ENCODE results near the gene MCF2L.

The MCF2L gene

DNA sequence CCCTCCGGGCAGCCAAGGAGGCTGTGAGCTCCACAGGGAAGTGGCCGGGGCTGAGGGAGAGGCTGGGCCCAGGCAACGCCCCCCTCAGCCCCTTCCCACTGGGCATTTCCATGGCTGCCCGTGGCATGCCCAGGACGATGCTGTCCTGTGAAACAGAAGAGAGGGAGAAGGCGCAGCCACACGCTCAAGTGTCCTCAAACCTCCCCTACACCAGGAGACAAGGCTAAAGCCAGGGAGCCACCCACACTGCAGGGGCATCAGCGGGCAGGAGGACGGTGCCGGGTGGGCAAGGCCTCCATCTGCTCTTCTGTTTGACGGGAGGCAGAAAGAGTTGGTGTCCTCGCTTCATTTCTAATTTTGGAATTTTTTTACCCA, 175.2 kb downstream of the MCF2L start:
- H3K4me3 ChIP-seq (ENCODE audit: low read depth, low read length), result no peak overlapping the region
- TF ChIP-seq, protein P1, sequence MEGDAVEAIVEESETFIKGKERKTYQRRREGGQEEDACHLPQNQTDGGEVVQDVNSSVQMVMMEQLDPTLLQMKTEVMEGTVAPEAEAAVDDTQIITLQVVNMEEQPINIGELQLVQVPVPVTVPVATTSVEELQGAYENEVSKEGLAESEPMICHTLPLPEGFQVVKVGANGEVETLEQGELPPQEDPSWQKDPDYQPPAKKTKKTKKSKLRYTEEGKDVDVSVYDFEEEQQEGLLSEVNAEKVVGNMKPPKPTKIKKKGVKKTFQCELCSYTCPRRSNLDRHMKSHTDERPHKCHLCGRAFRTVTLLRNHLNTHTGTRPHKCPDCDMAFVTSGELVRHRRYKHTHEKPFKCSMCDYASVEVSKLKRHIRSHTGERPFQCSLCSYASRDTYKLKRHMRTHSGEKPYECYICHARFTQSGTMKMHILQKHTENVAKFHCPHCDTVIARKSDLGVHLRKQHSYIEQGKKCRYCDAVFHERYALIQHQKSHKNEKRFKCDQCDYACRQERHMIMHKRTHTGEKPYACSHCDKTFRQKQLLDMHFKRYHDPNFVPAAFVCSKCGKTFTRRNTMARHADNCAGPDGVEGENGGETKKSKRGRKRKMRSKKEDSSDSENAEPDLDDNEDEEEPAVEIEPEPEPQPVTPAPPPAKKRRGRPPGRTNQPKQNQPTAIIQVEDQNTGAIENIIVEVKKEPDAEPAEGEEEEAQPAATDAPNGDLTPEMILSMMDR (IDR thresholded peaks at IDR 0.05; ENCODE audit: low read depth, low read length), result no peak
- no peak for DNase-seq (ENCODE audit: low read depth, low spot score)
- in situ Hi-C loops (cut with HindIII; ENCODE audit: low sequenced_read_pairs), result no loop called here

DNA sequence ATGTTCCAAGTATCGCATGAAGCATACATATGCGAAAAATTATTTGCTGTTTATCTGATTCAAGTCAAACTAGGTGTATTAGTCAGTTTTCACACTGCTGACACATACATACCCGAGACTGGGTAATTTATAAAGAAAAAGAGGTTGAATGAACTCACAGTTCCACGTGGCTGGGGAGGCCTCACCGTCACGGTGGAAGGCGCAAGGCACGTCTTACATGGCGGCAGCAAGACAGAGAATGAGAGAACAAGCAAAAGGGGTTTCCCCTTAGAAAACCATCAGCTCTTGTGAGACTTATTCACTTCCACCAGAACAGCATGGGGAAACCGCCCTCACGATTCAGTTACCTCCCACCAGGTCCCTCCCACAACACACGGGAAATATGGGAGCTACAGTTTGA, 176.5 kb downstream of the MCF2L start:
- H3K4me3 ChIP-seq (ENCODE audit: low read depth, low read length), result no peak overlapping the region
- no peak for DNase-seq (ENCODE audit: low read depth, low spot score)
- in situ Hi-C loops (cut with HindIII; ENCODE audit: low sequenced_read_pairs), result no loop called here
- TF ChIP-seq, protein P1 (IDR thresholded peaks at IDR 0.05; ENCODE audit: low read depth, low read length), result no peak

DNA sequence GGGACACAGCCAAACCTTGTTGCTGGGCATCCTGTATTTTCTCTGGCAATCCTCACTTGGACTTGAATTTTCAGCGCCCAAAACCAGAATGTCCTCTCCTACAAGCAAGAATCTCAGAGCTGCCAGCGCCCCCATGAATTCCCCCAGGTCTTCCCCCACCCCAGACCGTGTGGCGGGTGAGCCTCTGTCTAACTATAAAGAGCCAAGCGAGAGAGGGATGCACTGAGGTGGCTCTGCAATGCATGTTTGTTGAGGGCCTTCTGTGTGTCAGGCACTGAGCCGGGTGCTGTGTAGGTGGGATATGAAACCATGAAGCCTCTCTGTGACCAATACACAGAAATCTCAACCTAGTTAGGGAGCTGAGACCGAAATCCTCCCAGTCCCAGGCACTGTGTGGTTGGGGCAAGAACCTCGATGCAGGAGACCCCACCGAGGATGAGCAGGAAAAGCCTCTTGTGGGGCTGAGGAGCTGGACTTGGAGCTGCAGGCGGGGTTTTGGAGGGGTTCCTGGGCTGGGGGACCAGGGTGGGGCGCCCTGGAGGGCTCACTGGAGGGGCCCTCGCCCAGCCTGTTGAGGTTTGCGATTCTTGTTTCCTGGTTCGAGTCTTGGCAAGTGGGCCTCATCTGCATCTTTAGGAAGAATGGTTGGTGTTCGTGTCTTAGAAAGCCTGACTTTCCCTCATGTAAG, 177.0 kb downstream of the MCF2L start:
- DNase-seq (ENCODE audit: low read depth, low spot score), result no peak
- no peak overlapping the region for H3K4me3 ChIP-seq (ENCODE audit: low read depth, low read length)
- TF ChIP-seq, protein P1 (IDR thresholded peaks at IDR 0.05; ENCODE audit: low read depth, low read length), result no peak
- in situ Hi-C loops (cut with HindIII; ENCODE audit: low sequenced_read_pairs), result no loop called here

DNA sequence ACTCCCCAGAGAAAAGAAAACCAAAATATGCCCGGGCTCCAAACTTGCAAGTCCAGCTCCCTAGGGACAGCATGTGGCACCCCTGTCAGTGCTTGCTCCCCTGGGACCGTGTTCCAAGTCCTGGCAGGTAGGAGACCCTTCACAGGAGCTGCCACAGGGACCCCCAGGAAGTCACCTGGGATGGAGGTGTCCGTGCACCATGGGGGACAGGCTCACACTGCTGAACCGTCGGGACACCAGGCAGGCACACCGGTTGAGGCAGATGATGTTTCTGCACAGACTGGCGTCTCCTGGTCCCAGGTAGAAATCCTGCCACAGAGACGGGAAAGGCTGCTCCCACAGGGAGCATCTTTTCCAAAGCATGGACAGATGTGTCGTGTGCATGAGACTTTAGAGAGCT, 177.7 kb downstream of the MCF2L start:
- no peak overlapping the region for H3K4me3 ChIP-seq (ENCODE audit: low read depth, low read length)
- in situ Hi-C loops (cut with HindIII; ENCODE audit: low sequenced_read_pairs), result no loop called here
- TF ChIP-seq, protein P1 (IDR thresholded peaks at IDR 0.05; ENCODE audit: low read depth, low read length), result no peak
- DNase-seq (ENCODE audit: low read depth, low spot score), result no peak

DNA sequence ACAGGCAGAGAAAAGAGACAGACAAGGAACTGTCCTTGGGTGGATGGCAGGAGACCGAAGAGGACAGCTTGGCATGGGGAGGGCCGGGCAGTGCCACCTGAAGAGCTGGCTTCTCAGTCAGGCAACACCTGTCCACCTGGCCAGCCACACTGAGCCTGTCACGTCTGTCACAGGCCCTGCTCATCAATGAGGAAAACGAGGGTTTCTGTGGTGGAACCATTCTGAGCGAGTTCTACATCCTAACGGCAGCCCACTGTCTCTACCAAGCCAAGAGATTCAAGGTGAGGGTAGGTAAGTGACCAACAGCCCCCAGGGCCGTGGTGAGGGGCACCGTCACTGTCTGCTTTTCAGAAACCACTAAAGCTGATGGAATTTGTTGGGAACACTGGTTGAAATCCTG, 178.2 kb downstream of the MCF2L start:
- H3K4me3 ChIP-seq (ENCODE audit: low read depth, low read length), result no peak overlapping the region
- TF ChIP-seq, protein P1 (IDR thresholded peaks at IDR 0.05; ENCODE audit: low read depth, low read length), result no peak
- DNase-seq (ENCODE audit: low read depth, low spot score), result no peak
- in situ Hi-C loops (cut with HindIII; ENCODE audit: low sequenced_read_pairs), result no loop called here

DNA sequence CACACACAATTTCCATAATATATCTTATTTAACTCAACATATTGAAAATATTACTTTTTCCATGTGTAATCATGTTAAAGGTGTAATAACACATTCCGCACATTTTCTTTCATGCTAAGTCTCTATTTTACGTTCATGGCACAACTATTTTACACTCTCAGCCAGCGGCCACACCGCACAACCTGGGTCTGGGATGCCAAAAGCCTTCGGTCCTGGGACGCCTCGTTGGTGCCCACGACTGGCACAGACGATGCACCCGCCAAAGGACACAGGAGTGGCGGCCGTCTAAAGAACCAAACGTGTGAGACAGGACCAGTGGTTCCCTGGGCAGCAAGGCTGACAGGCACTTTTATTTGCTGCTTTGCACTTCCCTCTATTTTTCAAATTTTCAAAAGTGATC, 179.4 kb downstream of the MCF2L start:
- TF ChIP-seq, protein P1 (IDR thresholded peaks at IDR 0.05; ENCODE audit: low read depth, low read length), result no peak
- DNase-seq (ENCODE audit: low read depth, low spot score), result no peak
- in situ Hi-C loops (cut with HindIII; ENCODE audit: low sequenced_read_pairs), result no loop called here
- H3K4me3 ChIP-seq (ENCODE audit: low read depth, low read length), result no peak overlapping the region

All from astrocyte of the spinal cord (primary cell).